T-helper 2 cell treated with Interferon-gamma antibody and Interleukin-4, amounts not matched to agents 5 μg/mL and 100 μg/mL, for 36 hours (primary cell): ENCODE measurements around the gene TP53I11.
A peak's percentile ranks its signal among the peaks of the same experiment; 100 is the strongest.

Source experiments
- DNase-seq: peaks from one replicate; pipeline ENCODE4 v3.0.0; 2021; ENCODE audit warnings: low spot score
- H3K27ac Mint-ChIP-seq: one replicate; pipeline ENCODE4 v1.8.0; 2021; ENCODE audit warnings: mild to moderate bottlenecking, mixed read lengths
- H3K27me3 Mint-ChIP-seq: one replicate; pipeline ENCODE4 v1.8.0; 2021; ENCODE audit warnings: low read depth, mixed read lengths
- H3K36me3 Mint-ChIP-seq: one replicate; pipeline ENCODE4 v1.8.0; 2021; ENCODE audit warnings: low read depth, mixed read lengths
- H3K4me1 Mint-ChIP-seq: one replicate; pipeline ENCODE4 v1.8.0; 2021; ENCODE audit warnings: low read depth, mixed read lengths
- H3K4me3 Mint-ChIP-seq: one replicate; pipeline ENCODE4 v1.8.0; 2022; ENCODE audit warnings: mild to moderate bottlenecking, moderate library complexity, mixed read lengths
- H3K9me3 Mint-ChIP-seq: one replicate; pipeline ENCODE4 v1.8.0; 2021; ENCODE audit warnings: mixed read lengths

TP53I11 gene

DNA sequence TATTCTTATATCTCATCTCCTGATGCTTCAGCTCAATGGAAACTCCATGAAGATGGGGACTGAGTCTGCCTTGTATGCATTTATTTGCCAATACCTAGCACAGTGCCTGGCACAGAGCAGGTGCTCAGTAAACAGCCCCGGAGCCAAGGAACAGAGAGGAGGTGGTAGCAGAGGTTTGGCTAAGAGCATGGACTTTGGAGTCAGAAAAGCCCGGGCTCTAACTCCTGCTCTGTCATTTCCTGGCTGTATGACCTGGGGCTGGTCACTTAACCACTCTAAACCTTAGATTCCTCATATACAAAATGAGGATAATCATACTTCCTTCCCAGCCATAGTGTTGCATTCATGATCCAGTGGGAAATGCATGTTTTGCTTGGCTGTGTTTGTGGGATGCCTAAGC is 36.6 kb downstream of the TP53I11 start:
- no peaks in the 10 kb centered on the region for H3K36me3 Mint-ChIP-seq
- no peaks in the 10 kb centered on the region for H3K9me3 Mint-ChIP-seq
- no peak overlapping the region for H3K4me3 Mint-ChIP-seq
- no peak overlapping the region for H3K27ac Mint-ChIP-seq
- H3K27me3 Mint-ChIP-seq, result no peaks in the 10 kb centered on the region
- no peak for DNase-seq
- peaks cover 4% of the 10 kb centered on the region for H3K4me1 Mint-ChIP-seq

DNA sequence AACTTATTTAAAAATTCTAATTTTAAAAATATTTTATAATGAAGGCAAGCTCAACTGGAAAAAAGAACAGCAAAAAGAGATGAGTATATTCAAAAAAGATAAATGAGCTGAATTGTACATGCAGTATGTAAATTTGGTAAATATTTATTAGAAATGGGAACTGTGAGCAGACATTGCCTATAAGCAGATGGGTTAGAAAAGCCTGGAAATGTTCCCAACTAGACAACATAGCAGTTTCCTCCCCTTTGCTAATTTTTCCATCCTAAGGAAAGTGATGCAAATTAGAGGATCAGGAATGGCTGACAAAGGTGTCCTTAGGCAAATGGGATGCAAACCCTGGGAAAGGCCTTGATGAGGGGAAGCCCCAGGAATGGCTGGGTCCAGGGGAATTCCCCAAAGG is 37.2 kb downstream of the TP53I11 start:
- Mint-ChIP-seq H3K9me3 (no peaks in the 10 kb centered on the region), H3K36me3 (no peaks in the 10 kb centered on the region), H3K4me1 (peaks cover 4% of the 10 kb centered on the region)

DNA sequence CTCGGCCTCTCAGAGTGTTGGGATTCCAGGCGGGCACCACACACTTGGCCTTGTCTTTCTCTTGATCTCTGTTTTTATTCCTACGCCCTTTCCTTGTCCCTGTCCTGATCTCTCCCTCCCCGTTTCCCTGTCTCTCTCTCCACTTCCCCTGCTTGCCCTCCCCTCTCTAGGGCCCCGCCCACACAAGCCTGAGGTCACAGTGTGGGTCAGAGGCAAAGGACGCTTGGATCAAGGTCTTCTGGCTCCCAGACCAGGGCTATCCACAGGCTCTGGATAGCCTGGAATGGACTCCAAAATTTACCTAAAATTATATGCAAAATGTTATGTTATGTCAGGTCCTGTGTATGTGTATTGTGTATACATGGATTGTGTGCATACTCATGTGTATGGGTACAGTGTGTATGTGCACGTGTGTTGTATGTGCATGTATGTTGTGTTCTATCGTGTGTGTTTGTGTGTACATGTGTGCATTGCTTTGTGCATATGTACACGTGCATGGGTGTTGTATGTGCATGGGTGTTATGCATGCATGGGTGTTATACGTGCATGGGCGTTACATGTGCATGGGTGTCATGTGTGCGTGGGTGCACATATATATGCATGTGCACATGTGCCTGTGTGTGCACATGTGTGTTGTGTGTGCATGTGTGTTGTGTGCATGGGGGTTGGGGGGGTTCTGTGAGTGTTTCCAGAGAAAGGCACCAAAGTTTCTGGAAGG is 38.3 kb downstream of the TP53I11 start:
- no peak overlapping the region for H3K4me3 Mint-ChIP-seq

More for the DNA sequence above, 37.2 kb downstream of the TP53I11 start:
- Mint-ChIP-seq H3K27ac (no peak overlapping the region), H3K4me3 (no peak overlapping the region), H3K27me3 (no peaks in the 10 kb centered on the region)
- DNase-seq, result no peak

DNA sequence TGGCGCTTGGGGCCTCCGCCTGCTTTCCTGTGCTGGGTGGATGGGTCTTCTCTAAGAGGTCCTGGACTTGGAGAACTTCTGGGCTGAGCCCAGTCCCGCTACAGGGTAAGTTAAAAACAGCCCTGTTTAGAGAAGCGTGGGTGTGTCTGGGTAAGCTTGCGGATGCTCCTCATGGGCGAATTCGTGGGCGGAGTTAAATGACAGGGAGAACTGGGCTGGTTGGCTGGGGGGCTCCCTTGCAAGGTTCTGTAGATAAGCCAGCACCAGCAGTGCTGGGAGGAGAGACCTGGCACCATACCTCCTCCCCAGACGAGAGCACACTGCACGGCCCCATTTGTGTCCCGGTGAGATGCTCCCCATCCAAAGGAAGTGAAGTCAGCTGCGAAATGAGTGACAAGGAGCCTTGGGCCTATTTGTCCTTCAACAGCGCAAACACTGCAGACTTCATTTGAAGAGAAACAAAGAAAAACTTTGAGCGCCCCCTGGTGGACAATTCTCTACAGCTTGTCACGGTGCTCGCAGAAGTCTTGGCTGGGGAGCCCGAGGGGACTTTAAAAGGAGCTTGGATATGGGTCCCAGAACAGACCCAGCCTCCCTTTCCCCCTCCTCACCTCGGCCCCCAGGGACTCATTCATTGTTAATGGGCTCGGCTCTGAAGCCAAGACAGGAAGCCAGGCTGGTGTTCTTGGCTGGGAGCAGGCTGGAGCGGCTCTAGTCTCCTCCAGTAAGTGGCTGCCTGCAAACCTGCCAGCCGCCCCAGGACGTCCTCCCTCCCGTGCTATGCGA is 39.5 kb downstream of the TP53I11 start:
- Mint-ChIP-seq H3K4me3 (no peak overlapping the region), H3K27me3 (no peaks in the 10 kb centered on the region), H3K36me3 (no peaks in the 10 kb centered on the region), H3K4me1 (peaks cover 4% of the 10 kb centered on the region), H3K27ac (no peak overlapping the region), H3K9me3 (no peaks in the 10 kb centered on the region)
- DNase-seq, result peak; percentile 66

More for the DNA sequence above, 38.3 kb downstream of the TP53I11 start:
- Mint-ChIP-seq H3K36me3 (no peaks in the 10 kb centered on the region), H3K4me1 (peaks cover 4% of the 10 kb centered on the region), H3K27ac (no peak overlapping the region), H3K9me3 (no peaks in the 10 kb centered on the region), H3K27me3 (no peaks in the 10 kb centered on the region)
- DNase-seq, result no peak

DNA sequence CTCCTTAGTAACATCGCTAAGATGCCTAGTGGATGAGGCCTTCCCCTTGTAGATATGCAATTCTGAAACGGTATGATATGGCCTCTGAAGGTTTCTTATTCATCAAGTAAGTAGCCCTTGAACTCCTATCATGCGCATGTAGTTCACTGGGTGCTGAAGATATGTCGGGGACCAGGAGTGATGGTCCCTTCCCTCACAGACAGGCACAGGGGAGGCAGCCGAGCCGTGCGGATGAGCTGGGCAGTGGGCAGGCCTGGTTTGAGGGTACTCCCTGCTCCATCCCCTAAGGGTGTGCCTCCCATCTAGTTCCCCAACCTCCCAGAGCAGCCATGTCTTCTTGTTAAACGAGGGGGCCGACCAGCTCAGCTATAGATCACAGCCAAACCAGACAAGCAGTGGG is 40.1 kb downstream of the TP53I11 start:
- H3K9me3 Mint-ChIP-seq, result no peaks in the 10 kb centered on the region
- no peaks in the 10 kb centered on the region for H3K27me3 Mint-ChIP-seq
- no peak overlapping the region for H3K4me3 Mint-ChIP-seq
- no peak for DNase-seq
- no peaks in the 10 kb centered on the region for H3K36me3 Mint-ChIP-seq
- no peak overlapping the region for H3K27ac Mint-ChIP-seq
- peaks cover 4% of the 10 kb centered on the region for H3K4me1 Mint-ChIP-seq

DNA sequence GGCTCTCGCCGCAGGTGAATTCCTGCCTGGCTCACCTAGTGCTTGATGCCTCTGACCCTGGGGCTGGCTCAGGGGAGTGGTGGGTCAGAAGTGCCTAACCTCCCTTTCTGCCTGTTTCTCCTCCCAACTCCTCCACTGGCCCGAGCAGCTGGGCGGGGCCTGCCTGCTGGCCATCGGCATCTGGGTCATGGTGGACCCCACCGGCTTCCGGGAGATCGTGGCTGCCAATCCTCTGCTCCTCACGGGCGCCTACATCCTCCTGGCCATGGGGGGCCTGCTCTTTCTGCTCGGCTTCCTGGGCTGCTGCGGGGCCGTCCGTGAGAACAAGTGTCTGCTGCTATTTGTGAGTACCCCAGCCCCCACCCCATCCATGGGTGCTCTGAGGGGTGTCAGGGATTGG is 41.1 kb downstream of the TP53I11 start:
- H3K27me3 Mint-ChIP-seq, result peaks cover 2% of the 10 kb centered on the region
- DNase-seq, result no peak
- no peaks in the 10 kb centered on the region for H3K9me3 Mint-ChIP-seq
- H3K27ac Mint-ChIP-seq, result no peak overlapping the region
- H3K36me3 Mint-ChIP-seq, result no peaks in the 10 kb centered on the region
- H3K4me1 Mint-ChIP-seq, result peaks cover 4% of the 10 kb centered on the region
- no peak overlapping the region for H3K4me3 Mint-ChIP-seq

DNA sequence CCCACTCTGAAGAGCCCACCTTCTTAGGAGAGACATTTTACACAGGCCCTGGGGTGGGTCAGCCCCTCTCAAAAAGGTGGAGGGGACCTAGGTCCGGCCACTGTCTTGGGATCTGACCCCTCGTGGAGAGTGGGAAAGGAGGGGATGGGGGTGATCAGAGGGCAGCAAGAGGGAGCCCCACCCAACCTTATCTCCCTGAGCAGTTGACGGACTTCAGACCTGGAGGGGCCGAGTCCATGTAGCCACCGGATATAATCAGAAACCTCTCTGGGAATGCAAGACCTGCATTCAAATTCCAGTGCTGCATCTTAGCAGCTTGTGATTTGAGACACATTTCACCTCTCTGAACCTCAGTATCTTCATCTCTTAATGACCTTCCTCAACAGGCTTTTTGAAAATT is 44.0 kb downstream of the TP53I11 start:
- Mint-ChIP-seq H3K4me1 (peaks cover 4% of the 10 kb centered on the region), H3K4me3 (no peak overlapping the region), H3K27me3 (peaks cover 2% of the 10 kb centered on the region), H3K27ac (no peak overlapping the region), H3K9me3 (no peaks in the 10 kb centered on the region), H3K36me3 (no peaks in the 10 kb centered on the region)
- DNase-seq, result no peak

DNA sequence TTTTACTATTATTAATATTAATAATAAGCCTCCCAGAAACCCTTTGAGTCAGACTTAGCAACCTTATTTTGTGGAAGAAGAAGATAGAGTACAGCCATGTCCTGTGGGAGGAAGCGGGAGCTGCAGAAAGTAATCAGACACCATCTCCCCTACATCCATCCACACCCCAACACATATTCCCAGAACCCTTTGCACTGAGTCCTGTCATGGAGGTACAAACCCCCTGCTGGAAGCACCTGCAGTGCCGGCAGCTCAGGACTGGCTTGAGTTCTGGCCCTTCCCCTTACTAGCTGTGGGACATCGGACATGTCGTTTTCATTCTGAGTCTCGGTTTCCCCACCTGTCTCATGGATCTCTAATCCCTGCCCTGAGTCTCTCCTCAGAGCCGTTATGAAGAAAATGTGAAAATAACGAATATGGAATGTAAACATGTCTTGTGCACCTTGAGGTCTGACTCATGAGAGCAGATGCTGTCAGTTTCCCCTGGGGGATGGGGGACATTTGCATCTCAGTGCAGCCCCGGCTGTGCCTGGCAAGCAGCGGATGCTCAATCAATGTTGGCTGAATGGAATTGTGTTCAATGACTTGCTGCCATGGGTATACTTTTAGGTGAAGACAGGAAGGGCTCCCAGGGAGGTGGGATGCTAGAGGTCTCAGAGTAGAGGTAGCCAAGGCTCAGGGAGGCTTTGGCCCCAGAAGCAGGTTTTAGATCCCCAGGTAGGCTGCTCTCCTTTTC is 45.4 kb downstream of the TP53I11 start:
- H3K4me3 Mint-ChIP-seq, result no peak overlapping the region
- no peaks in the 10 kb centered on the region for H3K9me3 Mint-ChIP-seq
- no peak overlapping the region for H3K27ac Mint-ChIP-seq
- H3K4me1 Mint-ChIP-seq, result no peaks in the 10 kb centered on the region
- no peaks in the 10 kb centered on the region for H3K36me3 Mint-ChIP-seq
- peaks cover 2% of the 10 kb centered on the region for H3K27me3 Mint-ChIP-seq
- DNase-seq, result no peak

DNA sequence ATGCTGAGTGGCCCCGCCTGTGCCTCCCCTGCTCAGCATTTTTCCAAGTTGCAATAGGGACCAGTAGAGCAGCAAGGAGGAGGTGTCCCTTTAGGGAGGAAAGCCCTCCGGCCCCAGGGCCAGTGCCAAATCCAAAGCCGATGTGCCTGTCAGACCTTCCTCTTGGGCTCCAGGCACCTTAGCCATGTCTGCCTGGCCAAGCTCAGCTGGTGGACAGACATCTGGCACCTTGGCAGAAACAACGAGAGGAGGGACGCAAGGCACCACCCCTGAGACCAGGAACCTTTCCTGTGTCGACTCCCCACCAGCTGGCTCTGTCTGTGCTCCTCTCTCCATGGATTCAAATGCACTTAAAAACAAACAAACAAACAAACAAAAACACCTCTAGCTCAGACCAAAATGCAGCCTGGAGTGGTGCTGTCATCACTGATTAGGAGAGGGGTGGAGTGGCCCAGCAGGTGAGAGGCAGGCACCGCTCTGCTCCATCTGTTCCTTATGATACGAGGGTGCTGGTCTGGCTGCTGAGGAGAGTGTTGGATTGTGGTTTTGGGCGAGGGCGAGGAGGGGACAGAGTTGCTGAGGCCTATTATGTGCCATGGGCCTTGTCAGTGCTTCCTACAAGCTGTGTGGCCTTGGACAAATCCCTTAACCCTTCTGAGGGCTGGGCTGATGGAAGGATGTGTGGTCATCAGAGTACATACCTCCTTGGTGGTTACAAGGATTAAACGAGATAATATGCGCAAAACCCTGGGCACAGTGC is 46.2 kb downstream of the TP53I11 start:
- DNase-seq, result no peak
- Mint-ChIP-seq H3K27ac (no peak overlapping the region), H3K27me3 (peaks cover 2% of the 10 kb centered on the region)

DNA sequence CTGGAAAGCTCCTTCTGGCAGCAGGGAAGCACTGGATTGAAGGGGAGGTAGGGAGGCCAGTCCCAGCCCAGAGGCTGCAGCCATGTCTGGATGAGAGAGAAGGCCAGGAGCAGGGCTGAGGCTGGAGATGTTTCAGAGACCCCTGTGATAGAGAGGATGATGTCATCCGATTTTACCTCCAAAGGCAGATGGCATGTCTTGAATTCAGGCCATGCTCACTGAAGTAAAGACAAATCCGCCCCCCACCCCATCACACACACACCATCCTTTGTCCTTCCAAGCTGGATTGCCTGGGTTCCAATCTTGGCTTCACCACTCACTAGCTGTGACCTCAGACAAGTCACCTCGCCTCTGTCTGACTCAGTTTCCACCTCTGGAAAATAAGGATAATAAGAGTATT is 47.2 kb downstream of the TP53I11 start:
- H3K4me3 Mint-ChIP-seq, result no peak overlapping the region
- no peaks in the 10 kb centered on the region for H3K36me3 Mint-ChIP-seq
- no peak for DNase-seq
- H3K27me3 Mint-ChIP-seq, result peaks cover 2% of the 10 kb centered on the region
- H3K4me1 Mint-ChIP-seq, result no peaks in the 10 kb centered on the region
- no peak overlapping the region for H3K27ac Mint-ChIP-seq
- H3K9me3 Mint-ChIP-seq, result no peaks in the 10 kb centered on the region

More for the DNA sequence above, 46.2 kb downstream of the TP53I11 start:
- Mint-ChIP-seq H3K4me1 (no peaks in the 10 kb centered on the region), H3K4me3 (no peak overlapping the region), H3K9me3 (no peaks in the 10 kb centered on the region), H3K36me3 (no peaks in the 10 kb centered on the region)

DNA sequence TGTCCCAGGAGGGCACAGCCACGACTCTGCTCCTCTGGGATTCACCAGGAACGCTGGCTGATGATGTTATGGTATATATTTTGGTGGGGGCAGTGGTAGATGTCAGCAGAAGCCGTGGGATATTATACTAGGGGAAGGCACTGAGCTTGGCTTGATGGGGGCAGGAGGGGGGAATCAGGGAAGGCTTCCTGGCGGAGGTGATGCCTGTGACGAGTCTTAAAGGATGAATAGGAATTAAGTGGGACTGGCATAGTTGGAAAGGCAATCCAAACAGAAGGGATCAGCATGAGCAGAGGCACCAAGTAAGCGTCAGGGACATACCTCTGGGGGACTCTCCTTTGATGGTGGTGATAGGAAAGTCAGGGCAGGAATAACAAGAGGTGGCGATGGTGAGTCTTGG is 47.6 kb downstream of the TP53I11 start:
- Mint-ChIP-seq H3K4me1 (no peaks in the 10 kb centered on the region), H3K36me3 (no peaks in the 10 kb centered on the region), H3K4me3 (no peak overlapping the region), H3K27ac (no peak overlapping the region), H3K27me3 (peaks cover 2% of the 10 kb centered on the region), H3K9me3 (no peaks in the 10 kb centered on the region)
- DNase-seq, result no peak

DNA sequence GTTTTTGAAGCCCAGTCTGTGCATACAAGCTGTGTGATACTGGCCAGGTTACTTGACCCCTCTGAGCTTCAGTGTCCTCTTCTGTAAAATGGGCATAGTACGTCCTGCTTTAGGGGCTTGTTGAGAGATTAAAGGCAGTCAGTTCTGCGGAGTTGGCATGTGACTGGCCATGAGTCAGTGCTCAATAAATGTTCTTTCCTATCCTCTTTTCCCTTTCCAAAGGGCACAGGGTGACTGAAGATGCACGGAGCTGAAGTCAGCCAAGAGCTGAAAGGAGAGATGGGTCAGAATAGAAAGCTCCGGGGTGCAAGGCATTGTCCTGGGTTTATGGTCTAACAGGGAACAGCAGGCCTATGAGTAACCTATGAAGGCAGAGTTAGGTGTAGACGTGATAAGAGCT is 48.9 kb downstream of the TP53I11 start:
- Mint-ChIP-seq H3K27me3 (peaks cover 2% of the 10 kb centered on the region), H3K4me3 (no peak overlapping the region), H3K4me1 (no peaks in the 10 kb centered on the region), H3K9me3 (no peaks in the 10 kb centered on the region), H3K27ac (no peak overlapping the region), H3K36me3 (no peaks in the 10 kb centered on the region)
- no peak for DNase-seq

DNA sequence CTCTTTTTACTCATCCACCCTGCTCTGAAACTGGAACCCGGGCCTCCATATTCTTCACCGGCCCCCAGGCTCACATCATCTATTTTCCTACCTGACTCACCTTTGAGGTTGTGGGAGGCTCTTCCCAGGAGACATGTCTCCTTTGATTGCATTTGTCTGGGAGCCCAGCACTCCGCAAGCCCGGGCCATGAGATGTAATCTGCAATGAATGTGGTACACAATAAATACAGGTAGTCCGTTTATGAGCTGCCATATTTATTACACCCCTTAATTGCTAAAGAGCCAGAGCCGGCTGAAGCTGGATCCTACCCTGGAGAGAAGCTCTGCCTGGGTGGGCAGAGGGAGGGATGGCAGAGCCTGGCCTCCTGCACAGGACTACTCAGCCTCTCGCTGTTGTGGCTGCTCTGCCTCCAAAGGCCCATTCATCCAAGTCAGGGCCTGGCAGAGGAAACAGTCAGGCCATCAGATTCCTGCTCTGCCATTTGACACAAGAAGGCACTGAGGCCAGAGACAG is 49.5 kb downstream of the TP53I11 start:
- Mint-ChIP-seq H3K4me3 (no peak overlapping the region), H3K9me3 (no peaks in the 10 kb centered on the region), H3K36me3 (no peaks in the 10 kb centered on the region), H3K27ac (no peak overlapping the region), H3K4me1 (no peaks in the 10 kb centered on the region), H3K27me3 (peaks cover 2% of the 10 kb centered on the region)
- DNase-seq, result no peak
